Keratinocyte (primary cell): ENCODE data around the gene OR4B1. TPM values are rescaled to one million over a fixed set of nuclear protein-coding genes. Genes with fewer than 3 reads are reported as not detected.

Source experiments
- DNase-seq: peaks from one replicate; pipeline ENCODE4 v3.0.0-alpha.2; 2011; ENCODE audit warnings: low read depth, missing footprints, low spot score
- FAIRE-seq: peaks from 2 replicates; lab custom pipeline; 2011; peaks lifted over from hg19 to GRCh38; lab: Jason Lieb, UNC
- H2AFZ ChIP-seq: 2 replicates; pipeline ENCODE4 v1.6.0; 2012; ENCODE audit warnings: low read length, control low read depth, inconsistent platforms; ENCODE audit not compliant: control insufficient read depth
- H3K27ac ChIP-seq: 2 replicates; pipeline ENCODE4 v1.5.1; 2011; ENCODE audit warnings: low read length; ENCODE audit not compliant: control insufficient read depth, insufficient read depth
- H3K27me3 ChIP-seq: 3 replicates; pipeline ENCODE4 v1.6.0; 2011; ENCODE audit warnings: low read length; ENCODE audit not compliant: control insufficient read depth, insufficient read depth; ENCODE audit errors: extremely low read depth
- H3K36me3 ChIP-seq, 2 experiments: 2 replicates in 1 of 2; 3 replicates in 1 of 2; pipeline ENCODE4 v1.5.1; 2011; ENCODE audit warnings: low read length in 2 of 2, mild to moderate bottlenecking in 1 of 2; ENCODE audit not compliant: control insufficient read depth in 2 of 2, insufficient read depth in 2 of 2; ENCODE audit errors: extremely low read depth in 1 of 2
- H3K4me1 ChIP-seq: 3 replicates; pipeline ENCODE4 v1.5.1; 2011; ENCODE audit warnings: low read length; ENCODE audit not compliant: control insufficient read depth, insufficient read depth; ENCODE audit errors: extremely low read depth
- H3K4me2 ChIP-seq: 3 replicates; pipeline ENCODE4 v1.6.0; 2011; ENCODE audit warnings: low read depth, low read length; ENCODE audit not compliant: control insufficient read depth, insufficient read depth; ENCODE audit errors: extremely low read depth
- H3K4me3 ChIP-seq, 3 experiments: fragments of 200-600 bp in 1 of 3; sonication (generic) in 1 of 3; 2 replicates in 2 of 3; 3 replicates in 1 of 3; pipeline ENCODE4 v1.5.1; 2011 to 2016; ENCODE audit warnings: low read length in 3 of 3, mild to moderate bottlenecking in 3 of 3, control low read depth in 2 of 3, inconsistent platforms in 1 of 3, low read depth in 1 of 3, mixed read lengths in 1 of 3, mixed run types in 1 of 3, moderate library complexity in 1 of 3; ENCODE audit not compliant: control insufficient read depth in 2 of 3, insufficient read depth in 2 of 3; ENCODE audit errors: extremely low read depth in 1 of 3
- H3K79me2 ChIP-seq: 2 replicates; pipeline ENCODE4 v1.6.0; 2012; ENCODE audit warnings: low read length; ENCODE audit not compliant: control insufficient read depth, insufficient read depth
- H3K9ac ChIP-seq: 3 replicates; pipeline ENCODE4 v1.6.0; 2011; ENCODE audit warnings: low read length; ENCODE audit not compliant: control insufficient read depth, insufficient read depth; ENCODE audit errors: extremely low read depth
- H3K9me1 ChIP-seq: 3 replicates; pipeline ENCODE4 v1.6.0; 2011; ENCODE audit warnings: low read length; ENCODE audit not compliant: control insufficient read depth, insufficient read depth; ENCODE audit errors: extremely low read depth
- H3K9me3 ChIP-seq: 2 replicates; pipeline ENCODE4 v1.5.1; 2012; ENCODE audit warnings: low read depth, low read length; ENCODE audit not compliant: control insufficient read depth
- H4K20me1 ChIP-seq: 3 replicates; pipeline ENCODE4 v1.6.0; 2011; ENCODE audit warnings: low read length; ENCODE audit not compliant: control insufficient read depth, insufficient read depth; ENCODE audit errors: extremely low read depth
- CTCF ChIP-seq, 3 experiments: IDR thresholded peaks in 1 of 3; conservative IDR thresholded peaks in 1 of 3; optimal IDR thresholded peaks in 1 of 3; 2 replicates in 2 of 3; 3 replicates in 1 of 3; pipeline versions ENCODE3 to v1.5.1; 2011; ENCODE audit warnings: low read length in 3 of 3, mild to moderate bottlenecking in 3 of 3, moderate library complexity in 2 of 3, control low read depth in 1 of 3, inconsistent platforms in 1 of 3; ENCODE audit not compliant: insufficient read depth in 2 of 3; ENCODE audit errors: extremely low read depth in 1 of 3
- EZH2 ChIP-seq: IDR thresholded peaks from one replicate; pipeline ENCODE4 v1.6.1; 2012; ENCODE audit warnings: inconsistent platforms, mild to moderate bottlenecking, low read length, moderate library complexity
- dilution Hi-C: fragments of 300-500 bp; cut with MboI; formaldehyde crosslinking; loops from one replicate; pipeline ENCODE4 v1.7.0; 2020; ENCODE audit warnings: low sequenced_read_pairs; ENCODE audit not compliant: extremely low pct_ligation_motif_present
- polyA plus RNA-seq, 5 experiments: library from polyadenylated mRNA; depleted of rRNA in 3 of 5; stranded (reverse) in 3 of 5; stranded (forward) in 1 of 5; unstranded in 1 of 5; fragments of >200 nt; gene quantifications; 1 replicate in 1 of 5; 2 replicates in 3 of 5; 3 replicates in 1 of 5; pipeline versions ENCODE4 v1.2.1 to v1.2.3, GENCODE V29; 2011 to 2012; ENCODE audit warnings: missing spikeins in 2 of 5, low read depth in 1 of 5, low replicate concordance in 1 of 5

The OR4B1 gene
- polyA plus RNA-seq, 1 donor (not counting 4 experiments of a cell fraction or from before 2014, with no cell fraction given), result not detected

GRCh38 chr11:48193876-48194275, 22.7 kb upstream of the OR4B1 start:
- no peaks in the 10 kb centered on the region for H4K20me1 ChIP-seq
- no peaks in the 10 kb centered on the region for H3K79me2 ChIP-seq
- TF ChIP-seq EZH2 (no peak), CTCF (optimal IDR thresholded peaks at IDR 0.05 in 1 of 3, IDR thresholded peaks at IDR 0.05 in 1 of 3, conservative IDR thresholded peaks at IDR 0.05 in 1 of 3; ENCODE audit: extremely low read depth in 1 of 3, insufficient read depth in 2 of 3, low read length in 3 of 3) (no peak)

GRCh38 chr11:48207881-48208280, 8.7 kb upstream of the OR4B1 start:
- H3K27ac ChIP-seq, result no peak overlapping the region
- dilution Hi-C loops, result no loop called here
- no peaks in the 10 kb centered on the region for H3K79me2 ChIP-seq
- TF ChIP-seq EZH2, result no peak
- no peak for TF ChIP-seq CTCF (optimal IDR thresholded peaks at IDR 0.05 in 1 of 3, IDR thresholded peaks at IDR 0.05 in 1 of 3, conservative IDR thresholded peaks at IDR 0.05 in 1 of 3; ENCODE audit: extremely low read depth in 1 of 3, insufficient read depth in 2 of 3, low read length in 3 of 3)
- H3K4me1 ChIP-seq, result no peaks in the 10 kb centered on the region
- no peaks in the 10 kb centered on the region for H3K9me1 ChIP-seq
- H3K9me3 ChIP-seq, result no peaks in the 10 kb centered on the region
- FAIRE-seq (no peak), DNase-seq (no peak)
- no peak overlapping the region for H3K4me2 ChIP-seq
- H3K9ac ChIP-seq, result no peak overlapping the region
- no peak overlapping the region for H3K4me3 ChIP-seq
- H3K27me3 ChIP-seq, result no peaks in the 10 kb centered on the region
- H2AFZ ChIP-seq, result no peak overlapping the region
- no peaks in the 10 kb centered on the region for H4K20me1 ChIP-seq
- H3K36me3 ChIP-seq, result no peaks in the 10 kb centered on the region

More at GRCh38 chr11:48193876-48194275, 22.7 kb upstream of the OR4B1 start:
- H3K4me3 ChIP-seq, result no peak overlapping the region
- no peak overlapping the region for H3K4me2 ChIP-seq
- FAIRE-seq (no peak), DNase-seq (no peak)
- H3K9ac ChIP-seq, result no peak overlapping the region
- H3K36me3 ChIP-seq, result no peaks in the 10 kb centered on the region
- dilution Hi-C loops, result no loop called here
- no peaks in the 10 kb centered on the region for H3K9me1 ChIP-seq
- no peak overlapping the region for H3K27ac ChIP-seq
- H3K27me3 ChIP-seq, result no peaks in the 10 kb centered on the region
- H3K4me1 ChIP-seq, result no peaks in the 10 kb centered on the region
- no peaks in the 10 kb centered on the region for H3K9me3 ChIP-seq
- no peak overlapping the region for H2AFZ ChIP-seq
